GM12878 (cell line): ENCODE results near the gene CTSO. TPM values are rescaled to one million over a fixed set of nuclear protein-coding genes. Genes with fewer than 3 reads are reported as not detected.
"Not testable (repeated sequence)": the region's sequence is repeated elsewhere in the genome, so short reads cannot be mapped to it uniquely, and the experiment has no call there.

ENCODE experiments used
- ATAC-seq: fragments of 200-7000 bp; cut with Tn5 transposase; 3 replicates; pipeline ENCODE4 v1.9.1; 2020; ENCODE audit warnings: mild to moderate bottlenecking, moderate library complexity
- BruUV-seq: library from RNA; stranded (reverse); fragments of 400-500 nt; replicated peaks from 2 replicates; lab custom pipeline; 2021; lab: Mats Ljungman, UMichigan
- CTCF ChIA-PET: fragments of 300-600 bp; sonication (Branson Sonifier 250); formaldehyde crosslinking; extraction: SDS; loops from one replicate; lab custom pipeline; 2021; ENCODE audit warnings: inconsistent platforms; lab: Yijun Ruan, JAX
- POLR2A ChIA-PET: fragments of 350-600 bp; formaldehyde crosslinking; extraction: SDS; loops from one replicate; lab custom pipeline; 2021; ENCODE audit warnings: inconsistent platforms; lab: Charles Lee
- RAD21 ChIA-PET: fragments of 300-600 bp; sonication (Branson Sonifier 250); formaldehyde crosslinking; loops from one replicate; lab custom pipeline; 2023; ENCODE audit warnings: antibody characterized with exemption; ENCODE audit not compliant: unreplicated experiment; lab: Charles Lee
- SMC1A ChIA-PET: fragments of 300-600 bp; sonication (Branson Sonifier 250); formaldehyde crosslinking; loops from one replicate; lab custom pipeline; 2023; ENCODE audit not compliant: unreplicated experiment, uncharacterized antibody; lab: Charles Lee
- DNase-seq: peaks from one replicate; pipeline ENCODE4 v3.0.0-alpha.2; 2011; ENCODE audit warnings: low read depth, low spot score
- FAIRE-seq: peaks from 3 replicates; lab custom pipeline; 2011; peaks lifted over from hg19 to GRCh38; lab: Jason Lieb, UNC
- H2AFZ ChIP-seq: 2 replicates; pipeline ENCODE4 v1.6.0; 2011; ENCODE audit warnings: low read depth, low read length, control low read depth; ENCODE audit not compliant: control insufficient read depth
- H3K27ac ChIP-seq: 2 replicates; pipeline ENCODE4 v1.5.1; 2011; ENCODE audit warnings: control low read depth; ENCODE audit not compliant: control insufficient read depth, insufficient read depth
- H3K27me3 ChIP-seq, 2 experiments: replicated peaks in 1 of 2; 2 replicates each; pipeline versions ENCODE4 v1.6.0 to v1.6.1; 2011; ENCODE audit warnings: low read length in 1 of 2; ENCODE audit not compliant: control insufficient read depth in 2 of 2, insufficient read depth in 2 of 2
- H3K36me3 ChIP-seq, 2 experiments: 2 replicates each; pipeline ENCODE4 v1.5.1; 2011; ENCODE audit warnings: low read length in 1 of 2; ENCODE audit not compliant: control insufficient read depth in 2 of 2, insufficient read depth in 2 of 2
- H3K4me1 ChIP-seq: 2 replicates; pipeline ENCODE4 v1.6.1; 2011; ENCODE audit warnings: mild to moderate bottlenecking, low read length, moderate library complexity, mixed read lengths; ENCODE audit not compliant: control insufficient read depth, insufficient read depth
- H3K4me2 ChIP-seq: 2 replicates; pipeline ENCODE4 v1.6.0; 2011; ENCODE audit warnings: control low read depth; ENCODE audit not compliant: control insufficient read depth, insufficient read depth
- H3K4me3 ChIP-seq: fragments of 200-600 bp; sonication (generic); 2 replicates; pipeline ENCODE4 v1.5.1; 2016
- H3K79me2 ChIP-seq: 2 replicates; pipeline ENCODE4 v1.6.0; 2011; ENCODE audit warnings: low read length; ENCODE audit not compliant: control insufficient read depth, insufficient read depth
- H3K9ac ChIP-seq: 2 replicates; pipeline ENCODE4 v1.8.0; 2011; ENCODE audit warnings: low read length, control low read depth, mixed read lengths; ENCODE audit not compliant: control insufficient read depth, insufficient read depth
- H3K9me3 ChIP-seq: replicated peaks from 3 replicates; pipeline ENCODE4 v1.5.1; 2011; ENCODE audit warnings: mild to moderate bottlenecking, low read length; ENCODE audit not compliant: control insufficient read depth, insufficient read depth
- H4K20me1 ChIP-seq: 2 replicates; pipeline ENCODE4 v1.6.0; 2011; ENCODE audit not compliant: control insufficient read depth, insufficient read depth
- ATF7 ChIP-seq: fragments of 450-650 bp; IDR thresholded peaks from 2 replicates; pipeline ENCODE4 v1.6.1; 2016; ENCODE audit warnings: low read depth, mild to moderate bottlenecking
- MEF2B ChIP-seq: fragments of 450-650 bp; IDR thresholded peaks from 2 replicates; pipeline ENCODE4 v1.6.1; 2018; ENCODE audit warnings: mild to moderate bottlenecking, moderate library complexity; ENCODE audit not compliant: partially characterized antibody, poor library complexity, severe bottlenecking
- MXI1 ChIP-seq: fragments of 150-350 bp; IDR thresholded peaks from 2 replicates; pipeline ENCODE4 v1.6.1; 2011; ENCODE audit warnings: low read depth, mild to moderate bottlenecking, inconsistent platforms, low read length, improper control_type of control experiment
- NFYA ChIP-seq: IDR thresholded peaks from 2 replicates; pipeline ENCODE4 v1.6.1; 2011; ENCODE audit warnings: low read depth, mild to moderate bottlenecking, low read length, improper control_type of control experiment, borderline replicate concordance
- SMAD5 ChIP-seq: IDR thresholded peaks from 2 replicates; pipeline ENCODE4 v1.6.1; 2016; ENCODE audit warnings: antibody characterized with exemption, low read depth
- TCF3 ChIP-seq: IDR thresholded peaks from 2 replicates; pipeline ENCODE4 v1.6.1; 2012; ENCODE audit warnings: low read depth, mild to moderate bottlenecking, low read length, borderline replicate concordance; ENCODE audit not compliant: insufficient read depth
- WGBS: methylation state at CpG from one replicate; pipeline ENCODE4 v1.1.6; 2016; ENCODE audit warnings: low lambda C conversion rate; ENCODE audit not compliant: insufficient replicate concordance, insufficient coverage; ENCODE audit errors: missing lambda C conversion rate; 5-methylcytosine and 5-hydroxymethylcytosine counted together
- in situ Hi-C: fragments of 300-500 bp; cut with MboI; formaldehyde crosslinking; loops from 9 replicates; pipeline ENCODE4 v1.14.3; 2018; ENCODE audit warnings: mixed read lengths
- intact Hi-C: fragments of 100-400 bp; cut with micrococcal nuclease; formaldehyde crosslinking; loops from one replicate; pipeline ENCODE4 v1.14.2; 2022; ENCODE audit not compliant: unreplicated experiment
- polyA plus RNA-seq, 11 experiments: library from polyadenylated mRNA; depleted of rRNA in 4 of 11; unstranded in 6 of 11; stranded (reverse) in 5 of 11; fragments of >200 nt; fragmentation: Nextera tagmentation in 4 of 11; fragmentation: Illumina TruSeq in 1 of 11; extraction: Ambion mirVana in 4 of 11; extraction: Trizol in 1 of 11; gene quantifications; 1 replicate in 1 of 11; 2 replicates in 10 of 11; pipeline versions ENCODE4 v1.2.1 to v1.2.3, GENCODE V29; 2011 to 2016; ENCODE audit warnings: inconsistent platforms in 2 of 11, missing spikeins in 2 of 11, low read depth in 1 of 11
- total RNA-seq, 4 experiments: library from RNA; depleted of rRNA in 3 of 4; stranded (reverse); fragments of >200 nt in 3 of 4; fragmentation: Illumina TruSeq in 1 of 4; extraction: Trizol in 1 of 4; gene quantifications; 2 replicates each; pipeline versions ENCODE4 v1.2.1 to v1.2.3, GENCODE V29; 2013 to 2021

The CTSO gene
- total and polyA plus RNA-seq, 10 of the 15 experiments (the other 5 are each of a cell fraction or from before 2014, with no cell fraction given) = 3.9 to 9.7 (median 7.0) TPM

DNA sequence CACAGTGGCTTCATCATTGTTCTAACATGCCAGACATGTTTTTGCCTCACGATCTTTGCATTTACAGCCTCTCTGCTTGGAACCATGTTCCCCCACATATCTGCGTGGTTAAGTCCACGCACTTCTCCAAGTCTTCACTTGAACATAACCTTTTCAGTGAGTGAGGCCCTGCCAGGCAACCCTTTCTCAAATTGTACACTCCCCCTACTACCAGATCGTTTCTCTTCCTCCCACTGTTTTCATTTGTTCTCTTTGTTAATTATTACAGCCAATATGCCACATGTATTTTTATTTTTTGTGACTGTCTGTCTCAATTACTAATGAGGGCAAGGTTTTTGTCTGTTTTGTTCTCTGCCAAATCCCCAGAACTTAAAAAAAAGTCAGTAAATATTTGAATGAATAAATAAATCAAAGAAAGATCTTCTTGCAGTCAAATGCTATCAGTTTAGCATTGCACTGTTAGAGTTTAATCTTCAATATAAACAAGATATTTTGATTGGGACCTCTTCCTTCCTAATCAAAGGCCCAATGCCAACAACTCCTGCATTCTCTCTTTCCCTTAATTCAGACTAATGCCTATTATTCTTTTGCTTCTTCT lies 18.2 kb downstream of the CTSO start (continued):
- no peak for TF ChIP-seq NFYA
- TF ChIP-seq TCF3 = no peak
- TF ChIP-seq MEF2B = no peak
- TF ChIP-seq MXI1 = no peak
- TF ChIP-seq ATF7 = no peak; the same call in 1 of the 2 replicates
- no peak for TF ChIP-seq SMAD5

- DNase-seq, H3K4me1 ChIP-seq, H4K20me1 ChIP-seq, ATAC-seq, intact Hi-C loops, H3K27me3 ChIP-seq, H3K4me3 ChIP-seq, POLR2A ChIA-PET, FAIRE-seq, in situ Hi-C loops, H3K27ac ChIP-seq, CTCF ChIA-PET, H2AFZ ChIP-seq, H3K9me3 ChIP-seq, RAD21 ChIA-PET, BruUV-seq, H3K9ac ChIP-seq, H3K4me2 ChIP-seq, H3K36me3 ChIP-seq, H3K79me2 ChIP-seq: not testable (repeated sequence)
- SMC1A ChIA-PET = interaction anchor here (1.2 kb wide), 1 partner anchor 10 kb away, joined by 3 read pairs; no protein-coding TSS in a partner anchor
- 62% methylated on average over 4 of the region's 4 CpGs for WGBS
Measured at GRCh38 chr4:155934634-155935033, 19.0 kb downstream of the CTSO start.
